Effector CD8-positive, alpha-beta T cell (primary cell): ENCODE measurements around the gene CIAO3.
"Not testable (repeated sequence)": the region's sequence is repeated elsewhere in the genome, so short reads cannot be mapped to it uniquely, and the experiment has no call there.

Experiments used
- DNase-seq: peaks from one replicate; lab custom pipeline; 2025; lab: John Stamatoyannopoulos, UW

The CIAO3 gene

DNA sequence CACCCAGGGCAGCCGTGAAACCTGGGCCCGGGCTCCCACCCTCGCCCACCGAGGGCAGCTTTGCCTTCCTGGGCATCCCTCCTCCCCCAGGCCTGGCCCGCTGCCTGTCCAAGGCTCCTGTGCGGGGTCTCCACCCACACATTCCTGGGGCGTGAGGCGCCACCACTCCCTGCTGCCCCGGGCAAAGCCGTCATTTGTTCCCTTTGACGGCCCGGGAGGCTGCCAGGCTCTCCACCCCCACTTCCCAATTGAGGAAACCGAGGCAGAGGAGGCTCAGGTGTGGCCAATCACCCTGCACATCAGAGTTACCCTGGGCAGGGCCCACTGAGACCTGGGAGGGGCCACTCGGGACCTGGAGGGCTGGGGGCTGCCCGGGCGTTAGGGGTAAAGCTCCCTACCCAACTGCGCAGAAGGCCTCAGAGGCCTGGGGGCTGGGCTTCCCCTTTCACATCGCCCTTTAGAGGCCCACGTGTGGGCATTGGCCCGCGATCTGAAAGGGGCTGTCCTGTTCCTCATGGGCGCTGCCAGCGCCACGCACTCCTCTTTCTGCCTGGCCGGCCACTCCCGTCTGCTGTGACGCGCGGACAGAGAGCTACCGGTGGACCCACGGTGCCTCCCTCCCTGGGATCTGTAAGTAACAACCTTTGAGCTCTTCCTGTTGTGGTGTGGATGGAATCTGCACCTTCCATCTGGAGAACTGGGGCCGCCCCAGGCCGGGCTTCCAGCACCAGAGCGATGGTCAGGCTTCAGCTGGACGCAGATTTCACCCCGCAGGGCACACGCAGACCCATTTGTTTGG lies 19.9 kb upstream of the CIAO3 start, which contains the start of gene MSLN:
TSS of gene MSLN (plus strand) at position 190 of the 799 bp plus-strand sequence. CDS start 1,947 bp downstream, outside the sequence.
- DNase-seq, result no peak

DNA sequence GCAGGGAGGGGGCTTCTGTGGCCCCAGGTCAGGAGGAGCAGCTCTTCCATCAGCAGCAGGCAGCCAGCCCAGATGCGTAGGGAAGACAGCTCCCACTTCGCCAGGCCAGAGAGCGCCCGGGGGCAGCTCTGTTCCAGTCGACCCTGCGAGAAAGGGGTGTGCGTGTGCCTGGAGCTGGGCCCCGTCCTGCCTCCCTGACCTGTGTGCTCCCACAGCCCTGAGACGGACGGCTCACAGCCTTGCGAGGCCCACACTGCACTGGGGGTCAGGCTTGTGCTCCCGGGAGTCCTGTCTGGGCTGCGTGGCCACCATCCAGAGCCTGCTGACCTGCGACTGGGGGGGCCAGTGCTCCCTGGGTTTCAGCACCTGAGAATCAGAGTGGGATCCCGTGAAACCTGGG lies 19.3 kb upstream of the CIAO3 start:
- DNase-seq, result no peak

DNA sequence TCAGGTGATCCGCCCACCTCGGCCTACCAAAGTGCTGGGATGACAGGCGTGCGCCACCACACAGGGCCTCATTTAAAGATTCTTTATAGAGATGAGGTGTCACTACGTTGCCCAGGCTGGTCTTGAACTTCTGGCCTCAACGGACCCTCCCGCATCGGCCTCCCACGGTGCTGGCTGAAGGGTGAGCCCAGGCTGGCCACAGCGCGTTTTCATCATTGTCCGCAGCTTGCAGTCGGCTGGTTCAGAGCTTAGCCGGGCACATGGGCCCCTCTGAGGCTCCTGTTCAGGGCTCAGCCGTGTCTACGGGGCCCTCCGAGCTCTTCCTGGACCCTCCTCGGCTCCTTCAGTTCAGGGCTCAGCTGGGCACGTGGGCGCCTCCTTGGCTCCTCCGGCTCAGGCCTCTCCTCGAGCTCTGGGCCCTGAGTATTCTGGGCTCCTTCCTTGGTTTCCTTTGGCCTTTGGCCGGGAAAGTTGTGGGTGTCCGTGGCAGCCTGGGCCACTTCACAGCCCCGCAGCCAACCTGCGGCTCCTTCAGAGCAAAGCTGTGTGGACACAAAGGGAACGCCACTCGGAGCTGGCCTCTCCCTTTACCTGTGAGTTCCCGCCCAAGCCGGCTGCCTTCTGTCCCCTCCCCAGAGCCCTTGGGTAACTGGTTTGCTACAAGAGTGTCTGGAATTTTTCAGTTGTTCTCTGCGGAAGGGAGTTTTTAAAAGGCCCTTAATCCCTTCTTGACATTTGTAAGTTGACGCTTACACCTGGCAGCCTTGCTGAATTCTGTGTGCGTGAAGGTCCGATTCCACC lies 18.5 kb upstream of the CIAO3 start:
- no peak for DNase-seq

DNA sequence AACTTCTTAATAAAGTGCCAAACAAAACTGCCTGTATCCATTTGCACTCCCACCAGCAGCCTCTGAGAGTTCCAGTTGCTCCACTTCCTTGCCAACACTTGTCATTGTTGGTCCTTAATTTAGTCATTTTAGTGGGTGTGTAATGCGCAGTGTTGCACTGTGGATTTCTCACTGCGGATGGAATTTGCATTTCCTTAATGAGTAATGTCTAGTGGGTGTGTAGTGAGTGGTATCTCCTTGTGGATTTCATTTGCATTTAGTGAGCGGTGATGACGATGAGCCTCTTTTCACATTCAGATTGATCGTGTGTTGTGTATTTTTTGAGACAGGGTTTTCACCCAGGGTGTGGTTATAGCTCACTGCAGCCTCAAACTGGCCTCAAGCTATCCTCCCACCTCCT lies 15.6 kb upstream of the CIAO3 start:
- no peak for DNase-seq

DNA sequence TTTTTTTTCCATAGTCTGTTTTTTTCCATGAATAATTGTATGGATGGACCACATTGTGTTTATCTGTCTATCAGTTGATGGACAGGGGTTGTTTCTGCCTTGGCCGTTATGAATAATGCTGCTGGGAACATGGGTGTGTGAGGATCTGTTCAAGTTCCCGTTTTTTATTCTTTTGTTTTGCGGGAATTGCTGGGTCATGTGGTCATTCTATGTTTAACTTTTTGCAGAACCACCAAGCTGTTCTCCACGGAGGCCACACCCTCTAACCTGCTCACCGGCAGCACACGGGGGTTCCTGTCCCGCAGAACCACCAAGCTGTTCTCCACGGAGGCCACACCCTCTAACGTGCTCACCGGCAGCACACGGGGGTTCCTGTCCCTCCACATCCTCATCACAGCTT lies 13.9 kb upstream of the CIAO3 start:
- DNase-seq, result no peak

DNA sequence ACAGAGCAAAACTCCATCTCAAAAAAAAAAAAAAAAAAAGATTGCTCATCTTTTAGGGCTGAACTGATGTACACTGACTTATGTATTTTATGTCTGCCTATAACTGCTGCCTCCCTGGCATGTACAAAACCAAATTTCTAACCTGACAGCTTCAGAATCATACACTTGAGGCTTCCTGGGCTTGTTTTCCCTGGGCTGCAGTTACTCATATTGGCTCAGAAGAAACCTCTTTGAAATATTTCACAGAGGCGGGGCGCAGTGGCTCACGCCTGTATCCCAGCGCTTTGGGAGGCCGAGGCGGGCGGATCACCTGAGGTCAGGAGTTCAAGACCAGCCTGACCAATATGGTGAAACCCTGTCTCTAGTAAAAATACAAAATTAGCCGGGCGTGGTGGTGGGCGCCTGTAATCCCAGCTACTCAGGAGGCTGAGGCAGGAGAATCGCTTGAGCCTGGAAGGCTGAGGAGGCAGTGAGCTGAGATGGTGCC lies 13.4 kb upstream of the CIAO3 start:
- not testable (repeated sequence) for DNase-seq

DNA sequence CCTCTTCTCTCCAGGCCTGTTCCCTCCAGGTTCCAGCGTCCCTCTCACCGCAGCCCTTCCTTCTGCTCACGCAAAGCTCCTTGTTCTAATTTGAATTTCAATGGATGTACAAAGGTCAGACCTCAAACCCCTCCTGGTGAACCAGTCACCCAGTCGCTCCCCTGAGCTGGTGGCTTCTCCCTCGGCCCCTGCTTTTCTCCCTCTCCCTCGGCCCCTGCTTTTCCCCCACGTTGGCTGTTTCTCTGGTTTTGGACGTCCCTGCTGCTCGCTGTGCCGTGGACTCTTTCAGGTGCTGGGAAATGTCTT lies 11.2 kb upstream of the CIAO3 start:
- no peak for DNase-seq

DNA sequence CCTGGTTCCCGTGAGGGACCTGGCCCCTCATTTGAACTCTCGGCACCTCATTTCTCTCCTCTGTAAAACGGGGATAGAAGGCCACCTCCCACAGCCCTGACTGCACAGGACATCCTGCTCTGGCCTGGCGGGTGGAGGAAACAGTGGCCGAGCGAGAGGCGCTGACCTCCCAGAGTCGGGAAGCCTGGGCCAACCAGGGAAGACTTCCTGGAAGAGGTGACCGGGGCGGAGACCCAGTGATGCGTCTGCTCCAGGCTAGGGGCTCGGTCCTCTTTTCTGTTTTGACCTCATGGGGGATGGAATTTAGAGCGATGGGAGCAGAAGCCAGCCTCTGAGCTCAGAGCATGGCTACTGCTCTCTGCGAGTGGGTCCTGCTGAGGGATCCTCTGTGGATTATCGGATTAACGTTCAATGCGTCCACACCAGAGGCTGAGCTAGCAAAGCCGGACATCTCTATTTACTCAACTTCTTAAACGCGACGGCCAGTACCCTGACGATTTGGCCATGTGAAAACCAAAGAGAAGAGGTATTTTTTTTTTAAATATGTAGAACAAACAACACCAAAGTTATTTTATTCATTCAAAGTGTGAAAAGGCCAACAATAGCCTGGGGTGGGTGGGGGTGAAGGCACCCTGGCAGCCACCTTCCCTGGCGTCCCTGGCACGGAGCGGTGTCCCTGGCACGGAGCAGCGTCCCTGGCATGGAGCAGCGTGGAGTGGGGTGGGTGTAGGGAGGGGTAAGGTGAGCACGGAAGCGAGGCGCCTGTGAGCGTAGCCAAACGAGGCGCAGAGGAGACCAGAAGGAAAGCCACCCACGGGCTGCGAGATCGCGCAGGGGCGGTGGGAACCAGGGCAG lies 10.6 kb upstream of the CIAO3 start:
- DNase-seq, result no peak

DNA sequence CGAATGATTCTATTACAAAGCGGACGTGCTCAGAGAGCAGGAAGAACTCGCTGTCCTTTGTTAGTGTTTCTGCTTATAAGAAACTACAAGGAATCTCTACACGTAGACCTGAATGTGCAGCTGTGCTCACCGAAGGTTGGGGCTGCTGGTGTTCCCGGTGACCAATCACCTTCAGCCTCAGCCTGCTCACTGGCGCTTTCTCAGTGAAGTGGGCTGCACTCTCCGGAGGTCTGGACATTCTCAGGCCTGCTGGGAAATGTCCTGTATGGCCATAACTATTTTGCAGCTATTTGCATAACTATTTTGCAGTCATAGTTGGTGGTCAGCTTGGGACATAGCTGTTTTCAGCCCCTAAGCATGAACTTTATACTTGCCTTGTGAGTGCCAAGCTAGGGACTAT lies 9.7 kb upstream of the CIAO3 start:
- DNase-seq, result no peak

DNA sequence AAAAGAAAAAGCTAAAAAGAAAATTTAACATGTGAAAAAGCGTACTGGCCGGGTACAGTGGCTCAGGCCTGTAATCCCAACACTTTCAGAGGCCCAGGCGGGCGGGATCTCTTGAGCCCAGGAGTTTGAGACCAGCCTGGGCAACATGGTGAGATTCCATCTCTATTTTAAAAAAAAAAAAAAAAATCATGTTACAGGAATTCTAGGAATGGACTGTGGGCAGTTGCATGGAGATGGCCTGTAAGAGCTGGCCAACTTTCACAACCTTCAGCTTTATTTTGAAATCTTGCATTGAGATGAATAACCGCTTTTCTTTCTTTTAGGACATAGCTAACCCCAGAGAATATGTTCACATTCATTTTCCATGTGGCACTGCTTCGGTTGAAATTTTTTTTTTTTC lies 8.2 kb upstream of the CIAO3 start:
- DNase-seq, result no peak

DNA sequence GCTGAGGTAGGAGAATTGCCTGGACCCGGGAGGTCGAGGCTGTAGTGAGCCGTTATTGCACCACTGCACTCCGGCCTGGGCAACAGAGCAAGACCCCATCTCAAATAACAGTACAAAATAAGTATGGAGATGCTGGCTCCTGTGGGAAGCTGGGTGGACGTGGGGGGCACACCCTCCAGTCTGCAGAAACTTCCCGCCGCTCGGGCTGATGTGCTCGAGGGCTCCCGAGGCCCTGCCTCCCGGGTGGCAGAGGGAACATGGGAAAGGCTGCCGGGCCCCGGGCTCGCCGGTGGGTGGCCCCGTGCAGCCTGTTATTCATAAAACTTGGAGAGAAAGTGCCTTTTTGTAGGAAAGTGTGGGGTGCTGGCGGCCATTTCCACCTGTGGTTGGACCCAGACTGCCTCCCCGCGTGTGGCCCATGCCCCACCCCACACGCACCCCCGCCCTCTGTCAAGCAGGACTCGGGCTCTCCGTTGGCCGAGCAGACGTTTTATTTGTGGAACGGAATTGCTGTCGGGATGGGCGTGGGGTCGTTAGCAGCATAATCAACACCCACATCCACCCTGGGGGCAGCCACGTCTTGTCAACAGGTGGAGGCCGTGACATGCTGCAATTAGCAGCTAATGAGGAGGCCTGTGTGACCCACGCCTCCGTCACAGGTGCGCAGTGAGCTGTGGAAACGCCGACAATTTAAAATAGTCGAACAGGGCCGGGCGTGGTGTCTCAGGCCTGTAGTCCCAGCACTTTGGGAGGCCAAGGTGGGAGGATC lies 7.4 kb upstream of the CIAO3 start:
- DNase-seq, result no peak

DNA sequence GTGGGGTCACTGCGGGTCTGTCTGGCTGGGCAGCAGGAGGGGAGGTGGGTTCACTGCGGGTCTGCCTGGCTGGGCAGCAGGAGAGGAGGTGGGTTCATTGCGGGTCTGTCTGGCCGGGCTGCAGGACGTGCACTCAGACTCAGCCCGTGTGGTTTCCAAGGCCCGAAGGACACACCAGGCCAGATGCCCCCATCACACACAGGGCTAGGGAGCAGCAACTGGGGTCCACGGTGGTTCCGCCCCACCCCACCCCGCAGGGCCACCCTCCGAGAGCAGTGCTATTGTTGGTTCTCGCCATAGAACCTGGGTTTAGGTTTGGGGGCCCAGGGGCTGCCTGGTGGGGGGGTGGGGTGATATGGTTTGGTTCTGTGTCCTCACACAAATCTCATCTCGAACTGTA lies 5.8 kb upstream of the CIAO3 start:
- no peak for DNase-seq

DNA sequence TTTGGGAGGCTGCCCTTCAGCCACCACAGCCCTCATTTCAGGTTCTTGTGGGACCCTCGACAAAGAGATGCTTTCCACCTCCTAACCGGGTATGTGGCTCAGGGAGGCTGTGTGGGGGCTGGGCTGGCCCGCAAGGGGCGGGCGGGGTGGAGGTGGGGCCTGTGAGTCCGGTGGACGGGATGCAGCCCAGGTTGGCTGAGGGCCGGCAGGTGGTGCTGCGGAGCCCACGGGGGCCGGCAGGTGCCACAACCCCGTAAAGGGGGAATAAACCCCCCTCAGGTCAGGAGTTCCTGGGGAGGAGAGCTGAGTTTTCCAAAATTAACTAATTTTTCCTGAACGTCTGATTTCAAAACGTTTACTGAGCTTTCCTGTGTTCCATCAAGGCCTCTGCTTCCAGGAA lies 4.9 kb upstream of the CIAO3 start:
- no peak for DNase-seq

DNA sequence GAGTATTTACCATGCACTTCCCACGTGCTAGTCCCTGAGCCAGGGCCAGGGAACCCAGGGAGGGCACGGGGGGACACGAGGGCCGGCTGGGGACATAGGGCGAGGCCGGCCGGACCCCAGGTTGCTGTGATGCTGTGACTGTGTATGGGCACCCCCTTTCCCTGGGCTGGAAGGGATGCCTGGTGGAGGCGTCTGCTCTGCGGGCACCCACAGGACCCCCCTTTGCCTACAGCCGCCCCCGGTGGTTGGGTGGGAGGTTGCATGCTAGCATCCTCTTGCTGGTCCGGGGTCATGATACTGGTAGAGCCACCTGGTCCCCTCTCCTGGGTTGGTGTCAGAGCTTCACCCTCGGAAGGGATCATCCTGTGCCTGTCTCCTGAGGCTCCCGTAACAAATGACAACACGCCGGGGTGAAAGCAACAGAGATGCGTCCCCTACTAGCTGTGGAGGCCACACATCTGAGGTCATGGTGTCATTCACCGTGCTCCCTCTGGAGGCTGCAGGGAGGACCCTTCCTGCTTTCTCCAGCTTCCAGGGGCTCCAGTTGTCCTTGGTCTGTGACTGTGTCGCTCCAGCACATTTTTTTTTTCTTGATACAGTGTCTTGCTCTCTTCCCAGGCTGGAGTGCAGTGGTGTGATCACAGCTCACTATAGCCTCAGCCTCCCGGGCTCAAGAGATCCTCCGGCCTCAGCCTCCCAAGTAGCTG lies 3.1 kb upstream of the CIAO3 start:
- DNase-seq, result no peak

DNA sequence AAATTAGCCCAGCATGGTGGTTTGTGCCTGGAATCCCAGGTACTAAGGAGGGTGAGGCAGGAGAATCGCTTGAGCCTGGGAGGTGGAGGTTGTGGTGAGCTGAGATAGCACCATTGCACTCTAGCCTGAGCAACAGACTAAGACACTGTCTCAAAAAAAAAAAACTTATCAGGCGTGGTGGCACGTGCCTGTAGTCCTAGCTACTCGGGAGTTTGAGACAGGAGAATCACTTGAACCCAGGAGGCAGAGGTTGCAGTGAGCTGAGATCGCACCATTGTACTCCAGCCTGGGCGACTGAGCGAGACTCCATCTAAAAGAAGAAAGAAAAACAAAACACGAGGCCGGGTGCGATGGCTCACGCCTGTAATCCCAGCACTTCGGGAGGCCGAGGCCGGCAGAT lies 2.1 kb upstream of the CIAO3 start:
- not testable (repeated sequence) for DNase-seq

DNA sequence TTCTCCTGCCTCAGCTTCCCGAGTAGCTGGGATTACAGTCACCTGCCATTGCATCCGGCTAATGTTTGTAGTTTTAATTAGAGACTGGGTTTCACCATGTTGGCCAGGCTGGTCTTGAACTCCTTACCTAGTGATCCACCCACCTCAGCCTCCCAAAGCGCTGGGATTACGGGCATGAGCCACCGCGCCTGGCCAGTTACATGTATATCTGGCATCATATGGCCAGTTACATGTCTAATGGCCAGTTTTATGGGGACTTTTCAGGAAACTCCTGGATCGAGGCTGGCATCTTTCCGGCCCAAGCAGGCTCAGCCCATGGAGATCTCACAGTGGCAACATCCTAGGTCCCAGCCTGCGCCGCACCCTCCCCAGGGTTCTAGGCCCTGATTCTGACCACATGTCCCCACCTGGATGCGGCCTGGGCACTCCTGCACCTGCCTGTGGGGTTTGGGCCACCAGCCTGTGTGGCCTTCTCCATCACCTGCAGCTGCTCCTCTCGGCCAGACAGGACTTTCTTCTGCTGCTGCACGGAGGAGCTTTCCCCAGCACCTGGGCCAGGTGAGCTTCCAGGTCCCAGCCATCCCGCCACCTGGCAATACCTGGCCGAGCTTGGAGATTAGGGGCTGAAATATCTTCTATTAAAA lies 1.3 kb upstream of the CIAO3 start:
- no peak for DNase-seq

DNA sequence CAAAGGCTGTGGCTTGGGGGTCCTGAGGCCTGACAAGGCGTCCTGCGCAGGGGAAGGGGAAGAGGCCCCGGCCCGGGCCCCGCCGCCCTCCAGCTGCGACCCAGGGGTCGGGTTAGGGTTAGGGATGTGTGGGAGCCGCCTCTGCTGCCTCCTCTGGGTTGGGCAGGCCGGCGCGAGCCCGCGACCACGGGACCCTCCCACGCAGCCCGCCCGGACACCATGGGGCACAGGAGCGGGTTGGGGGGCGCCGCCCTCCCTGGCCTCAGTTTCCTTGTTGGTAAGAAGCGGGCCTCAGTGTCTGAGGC lies 386 bp downstream of the CIAO3 start:
- no peak for DNase-seq

DNA sequence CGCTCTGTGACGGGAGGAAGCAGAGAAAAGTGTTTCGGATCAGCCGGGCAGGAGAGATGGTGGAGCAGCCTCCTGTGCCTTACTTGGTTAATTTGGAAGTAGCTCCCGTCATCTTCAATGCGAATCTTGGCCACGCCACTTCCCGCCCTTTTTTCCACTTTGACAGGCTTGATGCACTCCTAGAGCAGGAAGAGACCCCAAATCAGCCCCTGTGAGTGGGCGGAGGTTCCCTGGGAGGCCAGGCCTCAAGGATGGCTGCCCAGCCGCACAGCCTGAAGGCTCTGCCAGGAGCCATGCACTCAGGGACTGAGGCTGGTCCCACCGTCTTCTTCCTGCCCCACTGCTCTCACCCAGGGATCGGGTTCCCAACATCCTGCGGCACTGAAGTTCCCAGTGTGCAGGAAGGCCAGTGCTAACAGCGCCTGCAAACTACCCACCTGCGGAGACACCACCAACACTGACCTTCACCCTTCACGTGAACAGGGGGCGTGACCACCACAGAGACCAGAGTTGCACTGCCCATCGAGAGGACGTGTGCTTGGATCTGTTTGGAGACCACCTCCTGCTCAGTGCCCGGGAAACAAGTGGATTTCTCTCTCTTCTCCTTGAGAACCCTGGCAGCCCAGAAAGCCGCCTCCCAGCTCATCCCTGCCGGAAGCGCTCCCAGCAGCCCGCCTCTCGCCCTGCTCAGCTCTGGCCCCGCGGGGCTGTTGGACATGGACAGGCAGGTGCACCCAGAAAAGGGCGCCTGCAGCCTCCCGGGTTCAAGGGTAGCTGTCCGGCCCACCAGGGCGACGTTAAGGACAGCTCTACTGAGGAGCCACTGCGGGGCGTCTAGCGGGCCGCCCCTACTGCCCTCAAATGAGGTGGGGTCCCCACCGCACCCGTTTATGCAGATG lies 988 bp downstream of the CIAO3 start:
- DNase-seq, result no peak

DNA sequence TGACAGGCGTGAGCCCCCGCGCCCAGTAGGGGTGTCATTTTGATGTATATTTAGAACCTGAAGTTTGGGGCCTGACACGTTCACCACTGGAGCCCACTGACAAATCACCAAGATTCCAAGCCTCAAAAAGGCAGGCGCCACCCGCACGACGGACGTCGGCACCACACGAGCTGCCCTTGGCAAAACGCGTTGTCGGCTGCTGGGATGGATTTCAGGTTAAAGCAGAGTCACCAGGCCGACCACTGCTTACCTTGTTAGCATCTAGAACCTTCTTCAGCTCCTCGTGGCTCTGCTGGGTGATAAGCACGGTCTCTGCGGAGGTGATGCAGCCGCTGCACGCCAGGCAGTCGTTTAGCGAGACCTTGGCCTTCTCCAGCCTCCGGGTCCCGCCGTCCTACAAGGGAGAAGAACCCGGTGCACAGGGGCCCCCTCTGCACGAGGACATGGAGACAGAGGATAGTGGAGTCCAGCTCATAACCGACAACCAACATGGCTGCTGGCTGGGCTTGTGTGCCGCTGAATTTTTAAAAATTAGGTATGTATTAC lies 3.8 kb downstream of the CIAO3 start:
- no peak for DNase-seq
